Activated CD4-positive, alpha-beta memory T cell treated with anti-CD3 and anti-CD28 coated beads for 36 hours (primary cell): ENCODE results near the gene PLPPR3. TPM values are rescaled to one million over a fixed set of nuclear protein-coding genes. Genes with fewer than 3 reads are reported as not detected.

Experiments used
- CTCF ChIA-PET: fragments of 350-600 bp; sonication (Branson Sonifier 250); formaldehyde crosslinking; loops from one replicate; lab custom pipeline; 2021; ENCODE audit warnings: antibody characterized with exemption, inconsistent platforms; lab: Charles Lee
- POLR2A ChIA-PET: fragments of 350-600 bp; sonication (Branson Sonifier 250); formaldehyde crosslinking; loops from one replicate; lab custom pipeline; 2021; ENCODE audit warnings: antibody characterized with exemption; lab: Charles Lee
- DNase-seq: peaks from one replicate; pipeline ENCODE4 v3.0.0-alpha.2; 2020
- H3K27ac Mint-ChIP-seq: one replicate; pipeline ENCODE4 v1.8.0; 2021; ENCODE audit warnings: mixed read lengths
- H3K27me3 Mint-ChIP-seq: one replicate; pipeline ENCODE4 v1.8.0; 2021; ENCODE audit warnings: mixed read lengths
- H3K36me3 Mint-ChIP-seq: one replicate; pipeline ENCODE4 v1.8.0; 2021; ENCODE audit warnings: mixed read lengths
- H3K4me1 Mint-ChIP-seq: one replicate; pipeline ENCODE4 v1.8.0; 2021; ENCODE audit warnings: low read depth, mixed read lengths
- H3K4me3 Mint-ChIP-seq: one replicate; pipeline ENCODE4 v1.8.0; 2021; ENCODE audit warnings: mild to moderate bottlenecking, mixed read lengths
- H3K9me3 Mint-ChIP-seq: one replicate; pipeline ENCODE4 v1.8.0; 2021; ENCODE audit warnings: mixed read lengths
- intact Hi-C: fragments of 100-400 bp; cut with micrococcal nuclease; formaldehyde crosslinking; loops from one replicate; pipeline ENCODE4 v1.15.1; 2023
- total RNA-seq, 2 experiments: library from RNA; stranded (reverse); gene quantifications; one replicate each; pipeline ENCODE4 v1.2.3, GENCODE V29; 2021

PLPPR3 gene
- total RNA-seq = not detected

GRCh38 chr19:821825-822503 is at the start of gene PLPPR3:
Gene PLPPR3, minus strand, starts transcription at chr19:821955. Its CDS starts 396 bp downstream, at chr19:821559.
- intact Hi-C loops = no loop called here
- Mint-ChIP-seq H3K27me3 (peaks cover 8% of the 10 kb centered on the region), H3K27ac (no peak within 1 kb of the TSS), H3K4me1 (no peaks in the 10 kb centered on the region), H3K4me3 (no peak within 1 kb of the TSS), H3K9me3 (no peaks in the 10 kb centered on the region), H3K36me3 (no peaks in the 10 kb centered on the region)
- CTCF ChIA-PET = no interaction called here
- no peak for DNase-seq
- POLR2A ChIA-PET = no interaction called here

- no peaks in the 10 kb centered on the region for H3K9me3 Mint-ChIP-seq
- no peak for DNase-seq
- peaks cover 9% of the 10 kb centered on the region for H3K36me3 Mint-ChIP-seq
- POLR2A ChIA-PET = no interaction called here
- CTCF ChIA-PET = no interaction called here
- peaks cover 9% of the 10 kb centered on the region for H3K4me1 Mint-ChIP-seq
- no peak overlapping the region for H3K27ac Mint-ChIP-seq
- no peak overlapping the region for H3K4me3 Mint-ChIP-seq
- H3K27me3 Mint-ChIP-seq = no peaks in the 10 kb centered on the region
- intact Hi-C loops = no loop called here
Measured at GRCh38 chr19:870963-871401, 49.2 kb upstream of the PLPPR3 start.

- intact Hi-C loops = no loop called here
- no peak overlapping the region for H3K4me3 Mint-ChIP-seq
- H3K36me3 Mint-ChIP-seq = peaks cover 7% of the 10 kb centered on the region
- no peak for DNase-seq
- no peaks in the 10 kb centered on the region for H3K27me3 Mint-ChIP-seq
- CTCF ChIA-PET = no interaction called here
- H3K4me1 Mint-ChIP-seq = peaks cover 9% of the 10 kb centered on the region
- H3K27ac Mint-ChIP-seq = no peak overlapping the region
- POLR2A ChIA-PET = no interaction called here
- H3K9me3 Mint-ChIP-seq = no peaks in the 10 kb centered on the region
Measured at GRCh38 chr19:870314-870713, 48.6 kb upstream of the PLPPR3 start.

GRCh38 chr19:869245-870177 is 47.8 kb upstream of the PLPPR3 start:
- intact Hi-C loops = no loop called here
- no peak overlapping the region for H3K27ac Mint-ChIP-seq

GRCh38 chr19:868458-869244 is 46.9 kb upstream of the PLPPR3 start:
- Mint-ChIP-seq H3K4me3 (no peak overlapping the region), H3K9me3 (no peaks in the 10 kb centered on the region), H3K36me3 (peaks cover 7% of the 10 kb centered on the region), H3K27ac (no peak overlapping the region), H3K27me3 (no peaks in the 10 kb centered on the region), H3K4me1 (peaks cover 12% of the 10 kb centered on the region)
- POLR2A ChIA-PET = no interaction called here
- CTCF ChIA-PET = interaction anchor here (0.6 kb wide), 1 partner anchor 95 kb away, joined by 3 read pairs; no protein-coding TSS in a partner anchor
- intact Hi-C loops = no loop called here
- DNase-seq = no peak

More at GRCh38 chr19:869245-870177, 47.8 kb upstream of the PLPPR3 start:
- POLR2A ChIA-PET = no interaction called here
- H3K27me3 Mint-ChIP-seq = no peaks in the 10 kb centered on the region
- peaks cover 7% of the 10 kb centered on the region for H3K36me3 Mint-ChIP-seq
- H3K9me3 Mint-ChIP-seq = no peaks in the 10 kb centered on the region
- H3K4me3 Mint-ChIP-seq = no peak overlapping the region
- no peak for DNase-seq
- H3K4me1 Mint-ChIP-seq = peaks cover 9% of the 10 kb centered on the region
- CTCF ChIA-PET = no interaction called here

GRCh38 chr19:867855-868457 is 46.2 kb upstream of the PLPPR3 start:
- ChIA-PET POLR2A (no interaction called here), CTCF (interaction anchor here (0.6 to 1.1 kb wide), 2 partner anchors 95 to 401 kb away, joined by 3 to 4 read pairs; partner anchors contain the start of gene CIRBP)
- intact Hi-C loops = no loop called here
- Mint-ChIP-seq H3K9me3 (no peaks in the 10 kb centered on the region), H3K4me1 (peaks cover 17% of the 10 kb centered on the region), H3K36me3 (peaks cover 7% of the 10 kb centered on the region), H3K4me3 (no peak overlapping the region), H3K27ac (no peak overlapping the region), H3K27me3 (no peaks in the 10 kb centered on the region)
- DNase-seq = no peak

- Mint-ChIP-seq H3K4me3 (no peak overlapping the region), H3K4me1 (peaks cover 18% of the 10 kb centered on the region), H3K27ac (no peak overlapping the region), H3K36me3 (peaks cover 7% of the 10 kb centered on the region), H3K27me3 (no peaks in the 10 kb centered on the region), H3K9me3 (no peaks in the 10 kb centered on the region)
- ChIA-PET POLR2A (no interaction called here), CTCF (interaction anchor here (1.1 kb wide), 1 partner anchor 402 kb away, joined by 4 read pairs; the partner anchor contains the start of gene CIRBP)
- no peak for DNase-seq
- intact Hi-C loops = no loop called here
Measured at GRCh38 chr19:867301-867793, 45.6 kb upstream of the PLPPR3 start.

- Mint-ChIP-seq H3K36me3 (peaks cover 7% of the 10 kb centered on the region), H3K4me1 (peaks cover 14% of the 10 kb centered on the region), H3K9me3 (no peaks in the 10 kb centered on the region), H3K4me3 (no peak overlapping the region), H3K27me3 (no peaks in the 10 kb centered on the region), H3K27ac (no peak overlapping the region)
- POLR2A ChIA-PET = no interaction called here
- CTCF ChIA-PET = interaction anchor here (1.1 kb wide), 1 partner anchor 403 kb away, joined by 4 read pairs; the partner anchor contains the start of gene CIRBP
- DNase-seq = no peak
- intact Hi-C loops = no loop called here
Measured at GRCh38 chr19:866769-867300, 45.1 kb upstream of the PLPPR3 start.

- no peak overlapping the region for H3K27ac Mint-ChIP-seq
- peak overlapping the region; percentile 31 for H3K4me3 Mint-ChIP-seq
- POLR2A ChIA-PET = no interaction called here
- H3K9me3 Mint-ChIP-seq = no peaks in the 10 kb centered on the region
- CTCF ChIA-PET = interaction anchor here (0.6 to 3.4 kb wide), 19 partner anchors 9 to 331 kb away, joined by 3 to 33 read pairs (median 5); partner anchors contain the start of genes MED16, R3HDM4, RNU6-9 and WDR18
- peaks cover 4% of the 10 kb centered on the region for H3K36me3 Mint-ChIP-seq
- H3K4me1 Mint-ChIP-seq = peaks cover 14% of the 10 kb centered on the region
- intact Hi-C loops = loop anchor here (2.0 to 5.0 kb wide), 3 partner anchors 66 to 119 kb away; partner anchors contain the start of genes PTBP1 and WDR18
- no peak for DNase-seq
- H3K27me3 Mint-ChIP-seq = peaks cover 8% of the 10 kb centered on the region
Measured at GRCh38 chr19:863315-863620, 41.5 kb upstream of the PLPPR3 start.

- H3K36me3 Mint-ChIP-seq = peaks cover 4% of the 10 kb centered on the region
- peak; percentile 88 for DNase-seq
- ChIA-PET CTCF (interaction anchor here (0.8 to 3.4 kb wide), 12 partner anchors 8 to 135 kb away, joined by 3 to 33 read pairs (median 7); partner anchors contain the start of genes MED16, R3HDM4, RNU6-9 and WDR18), POLR2A (no interaction called here)
- H3K4me3 Mint-ChIP-seq = peak overlapping the region; percentile 33
- H3K9me3 Mint-ChIP-seq = no peaks in the 10 kb centered on the region
- peaks cover 8% of the 10 kb centered on the region for H3K27me3 Mint-ChIP-seq
- intact Hi-C loops = loop anchor here (1.0 to 5.0 kb wide), 4 partner anchors 58 to 120 kb away; partner anchors contain the start of genes PTBP1 and WDR18
- peaks cover 14% of the 10 kb centered on the region for H3K4me1 Mint-ChIP-seq
- H3K27ac Mint-ChIP-seq = peak overlapping the region; percentile 49
Measured at GRCh38 chr19:862581-863314, 41.0 kb upstream of the PLPPR3 start.
